ENCODE results near the gene CAMK1D.

Gene CAMK1D

GRCh38 chr10:12531305-12532220 is 182.2 kb downstream of the CAMK1D start:
- Histone ChIP-seq H3K9me3 (ENCODE audit: control insufficient read depth, insufficient read depth, low read length) (no peaks in the 10 kb centered on the region), H3K9ac (ENCODE audit: low read depth, low read length) (no peak overlapping the region), H3K4me1 (ENCODE audit: control insufficient read depth, insufficient read depth, low read length) (no peaks in the 10 kb centered on the region), H3K27me3 (ENCODE audit: control insufficient read depth, insufficient read depth, low read length) (no peaks in the 10 kb centered on the region), H3K4me3 (ENCODE audit: low read depth, low read length) (no peak overlapping the region), H3K27ac (ENCODE audit: low read depth, low read length) (no peak overlapping the region), H3K36me3 (ENCODE audit: control insufficient read depth, insufficient read depth, low read length) (no peaks in the 10 kb centered on the region)

- Histone ChIP-seq H3K4me1 (ENCODE audit: control insufficient read depth, insufficient read depth, low read length) (no peaks in the 10 kb centered on the region), H3K9me3 (ENCODE audit: control insufficient read depth, insufficient read depth, low read length) (no peaks in the 10 kb centered on the region), H3K27me3 (ENCODE audit: control insufficient read depth, insufficient read depth, low read length) (no peaks in the 10 kb centered on the region), H3K36me3 (ENCODE audit: control insufficient read depth, insufficient read depth, low read length) (no peaks in the 10 kb centered on the region), H3K4me3 (ENCODE audit: low read depth, low read length) (no peak overlapping the region), H3K9ac (ENCODE audit: low read depth, low read length) (no peak overlapping the region), H3K27ac (ENCODE audit: low read depth, low read length) (no peak overlapping the region)
Observed at GRCh38 chr10:12533151-12533550, 183.8 kb downstream of the CAMK1D start.

GRCh38 chr10:12533723-12534122 is 184.4 kb downstream of the CAMK1D start:
- no peak overlapping the region for H3K27ac ChIP-seq (ENCODE audit: low read depth, low read length)
- no peaks in the 10 kb centered on the region for H3K36me3 ChIP-seq (ENCODE audit: control insufficient read depth, insufficient read depth, low read length)
- H3K4me3 ChIP-seq (ENCODE audit: low read depth, low read length): no peak overlapping the region
- H3K9me3 ChIP-seq (ENCODE audit: control insufficient read depth, insufficient read depth, low read length): no peaks in the 10 kb centered on the region
- no peaks in the 10 kb centered on the region for H3K27me3 ChIP-seq (ENCODE audit: control insufficient read depth, insufficient read depth, low read length)
- no peaks in the 10 kb centered on the region for H3K4me1 ChIP-seq (ENCODE audit: control insufficient read depth, insufficient read depth, low read length)
- no peak overlapping the region for H3K9ac ChIP-seq (ENCODE audit: low read depth, low read length)

GRCh38 chr10:12534824-12535223 is 185.5 kb downstream of the CAMK1D start:
- Histone ChIP-seq H3K4me3 (ENCODE audit: low read depth, low read length) (no peak overlapping the region), H3K9ac (ENCODE audit: low read depth, low read length) (no peak overlapping the region), H3K9me3 (ENCODE audit: control insufficient read depth, insufficient read depth, low read length) (no peaks in the 10 kb centered on the region), H3K36me3 (ENCODE audit: control insufficient read depth, insufficient read depth, low read length) (no peaks in the 10 kb centered on the region), H3K27me3 (ENCODE audit: control insufficient read depth, insufficient read depth, low read length) (no peaks in the 10 kb centered on the region), H3K27ac (ENCODE audit: low read depth, low read length) (no peak overlapping the region), H3K4me1 (ENCODE audit: control insufficient read depth, insufficient read depth, low read length) (no peaks in the 10 kb centered on the region)

- Histone ChIP-seq H3K9ac (ENCODE audit: low read depth, low read length) (no peak overlapping the region), H3K36me3 (ENCODE audit: control insufficient read depth, insufficient read depth, low read length) (no peaks in the 10 kb centered on the region), H3K27me3 (ENCODE audit: control insufficient read depth, insufficient read depth, low read length) (no peaks in the 10 kb centered on the region), H3K4me1 (ENCODE audit: control insufficient read depth, insufficient read depth, low read length) (no peaks in the 10 kb centered on the region), H3K4me3 (ENCODE audit: low read depth, low read length) (no peak overlapping the region), H3K9me3 (ENCODE audit: control insufficient read depth, insufficient read depth, low read length) (no peaks in the 10 kb centered on the region), H3K27ac (ENCODE audit: low read depth, low read length) (no peak overlapping the region)
Observed at GRCh38 chr10:12535656-12536055, 186.3 kb downstream of the CAMK1D start.

- no peaks in the 10 kb centered on the region for H3K27me3 ChIP-seq (ENCODE audit: control insufficient read depth, insufficient read depth, low read length)
Observed at GRCh38 chr10:12538491-12538995, 189.2 kb downstream of the CAMK1D start.

GRCh38 chr10:12539350-12540164 is 190.2 kb downstream of the CAMK1D start:
- no peaks in the 10 kb centered on the region for H3K9me3 ChIP-seq (ENCODE audit: control insufficient read depth, insufficient read depth, low read length)
- no peaks in the 10 kb centered on the region for H3K27me3 ChIP-seq (ENCODE audit: control insufficient read depth, insufficient read depth, low read length)
- H3K9ac ChIP-seq (ENCODE audit: low read depth, low read length): no peak overlapping the region
- H3K4me1 ChIP-seq (ENCODE audit: control insufficient read depth, insufficient read depth, low read length): no peaks in the 10 kb centered on the region
- no peak overlapping the region for H3K4me3 ChIP-seq (ENCODE audit: low read depth, low read length)
- no peak overlapping the region for H3K27ac ChIP-seq (ENCODE audit: low read depth, low read length)
- no peaks in the 10 kb centered on the region for H3K36me3 ChIP-seq (ENCODE audit: control insufficient read depth, insufficient read depth, low read length)

More at GRCh38 chr10:12538491-12538995, 189.2 kb downstream of the CAMK1D start:
- Histone ChIP-seq H3K9ac (ENCODE audit: low read depth, low read length) (no peak overlapping the region), H3K9me3 (ENCODE audit: control insufficient read depth, insufficient read depth, low read length) (no peaks in the 10 kb centered on the region), H3K4me1 (ENCODE audit: control insufficient read depth, insufficient read depth, low read length) (no peaks in the 10 kb centered on the region), H3K4me3 (ENCODE audit: low read depth, low read length) (no peak overlapping the region), H3K36me3 (ENCODE audit: control insufficient read depth, insufficient read depth, low read length) (no peaks in the 10 kb centered on the region), H3K27ac (ENCODE audit: low read depth, low read length) (no peak overlapping the region)

- Histone ChIP-seq H3K9ac (ENCODE audit: low read depth, low read length) (no peak overlapping the region), H3K27ac (ENCODE audit: low read depth, low read length) (no peak overlapping the region), H3K4me3 (ENCODE audit: low read depth, low read length) (no peak overlapping the region), H3K4me1 (ENCODE audit: control insufficient read depth, insufficient read depth, low read length) (no peaks in the 10 kb centered on the region), H3K36me3 (ENCODE audit: control insufficient read depth, insufficient read depth, low read length) (no peaks in the 10 kb centered on the region), H3K27me3 (ENCODE audit: control insufficient read depth, insufficient read depth, low read length) (no peaks in the 10 kb centered on the region), H3K9me3 (ENCODE audit: control insufficient read depth, insufficient read depth, low read length) (no peaks in the 10 kb centered on the region)
Observed at GRCh38 chr10:12540341-12540781, 191.0 kb downstream of the CAMK1D start.

GRCh38 chr10:12541446-12542067 is 192.2 kb downstream of the CAMK1D start:
- H3K27me3 ChIP-seq (ENCODE audit: control insufficient read depth, insufficient read depth, low read length): no peaks in the 10 kb centered on the region
- no peak overlapping the region for H3K27ac ChIP-seq (ENCODE audit: low read depth, low read length)

GRCh38 chr10:12542133-12542670 is 192.9 kb downstream of the CAMK1D start:
- H3K36me3 ChIP-seq (ENCODE audit: control insufficient read depth, insufficient read depth, low read length): no peaks in the 10 kb centered on the region
- H3K4me3 ChIP-seq (ENCODE audit: low read depth, low read length): no peak overlapping the region
- H3K9ac ChIP-seq (ENCODE audit: low read depth, low read length): no peak overlapping the region
- H3K27ac ChIP-seq (ENCODE audit: low read depth, low read length): no peak overlapping the region
- no peaks in the 10 kb centered on the region for H3K4me1 ChIP-seq (ENCODE audit: control insufficient read depth, insufficient read depth, low read length)
- no peaks in the 10 kb centered on the region for H3K27me3 ChIP-seq (ENCODE audit: control insufficient read depth, insufficient read depth, low read length)
- H3K9me3 ChIP-seq (ENCODE audit: control insufficient read depth, insufficient read depth, low read length): no peaks in the 10 kb centered on the region

More at GRCh38 chr10:12541446-12542067, 192.2 kb downstream of the CAMK1D start:
- H3K9ac ChIP-seq (ENCODE audit: low read depth, low read length): no peak overlapping the region
- H3K9me3 ChIP-seq (ENCODE audit: control insufficient read depth, insufficient read depth, low read length): no peaks in the 10 kb centered on the region
- H3K4me1 ChIP-seq (ENCODE audit: control insufficient read depth, insufficient read depth, low read length): no peaks in the 10 kb centered on the region
- H3K4me3 ChIP-seq (ENCODE audit: low read depth, low read length): no peak overlapping the region
- H3K36me3 ChIP-seq (ENCODE audit: control insufficient read depth, insufficient read depth, low read length): no peaks in the 10 kb centered on the region

Measured in HUES48 (cell line).